OCI-LY3 (cell line): Measurements from ENCODE around the gene ANKRD55.

Experiments
- H2AFZ ChIP-seq: fragments of 200-600, 300-600 bp; shearing (Covaris generic); 2 replicates; pipeline ENCODE4 v1.6.0; 2014; ENCODE audit warnings: antibody characterized with exemption, low read depth, low read length
- H3K27ac ChIP-seq: fragments of 200-600, 300-600 bp; sonication (generic); 2 replicates; pipeline ENCODE4 v1.5.1; 2014; ENCODE audit warnings: mild to moderate bottlenecking, low read length, moderate library complexity, mixed read lengths
- H3K27me3 ChIP-seq: fragments of 200-600, 300-600 bp; sonication (generic); 2 replicates; pipeline ENCODE4 v1.6.1; 2014; ENCODE audit warnings: low read depth, low read length, mixed read lengths
- H3K36me3 ChIP-seq: fragments of 200-600, 300-600 bp; sonication (generic); replicated peaks from 2 replicates; pipeline ENCODE3; 2014; ENCODE audit warnings: low read depth, low read length, mixed read lengths
- H3K4me1 ChIP-seq: fragments of 300-600, 200-600 bp; sonication (generic); 2 replicates; pipeline ENCODE4 v1.6.1; 2014; ENCODE audit warnings: low read length, mixed read lengths
- H3K4me2 ChIP-seq: fragments of 200-600, 300-600 bp; sonication (generic); 2 replicates; pipeline ENCODE4 v1.6.1; 2014; ENCODE audit warnings: low read length, mixed read lengths
- H3K4me3 ChIP-seq: fragments of 300-600, 200-600 bp; sonication (generic); 2 replicates; pipeline ENCODE4 v1.5.1; 2014; ENCODE audit warnings: antibody characterized with exemption, mild to moderate bottlenecking, low read length, moderate library complexity
- H3K79me2 ChIP-seq: fragments of 300-600, 200-600 bp; shearing (Covaris generic); 2 replicates; pipeline ENCODE4 v1.6.1; 2014; ENCODE audit warnings: mild to moderate bottlenecking, low read length, mixed read lengths
- H3K9ac ChIP-seq: fragments of 300-600, 200-600 bp; shearing (Covaris generic); 2 replicates; pipeline ENCODE4 v1.6.0; 2014; ENCODE audit warnings: mild to moderate bottlenecking, low read length, moderate library complexity
- H3K9me3 ChIP-seq: fragments of 200-600, 300-600 bp; shearing (Covaris generic); 2 replicates; pipeline ENCODE4 v1.6.1; 2014; ENCODE audit warnings: low read length, mixed read lengths; ENCODE audit not compliant: insufficient read depth
- H4K20me1 ChIP-seq: fragments of 200-600, 300-600 bp; sonication (generic); 2 replicates; pipeline ENCODE4 v1.6.1; 2016; ENCODE audit warnings: low read length, mixed read lengths; ENCODE audit not compliant: insufficient read depth
- CTCF ChIP-seq: fragments of 200-600, 300-600 bp; sonication (generic); IDR thresholded peaks from 2 replicates; pipeline ENCODE4 v1.5.1; 2014; ENCODE audit warnings: antibody characterized with exemption, low read length, low read depth
- EZH2phosphoT487 ChIP-seq: fragments of 200-600 bp; shearing (Covaris generic); IDR thresholded peaks from 2 replicates; pipeline ENCODE4 v1.6.1; 2018; ENCODE audit warnings: antibody characterized with exemption, mixed run types, low read depth

ANKRD55 gene

GRCh38 chr5:56054666-56055065 is 178.5 kb downstream of the ANKRD55 start:
- Histone ChIP-seq H4K20me1 (no peaks in the 10 kb centered on the region), H3K79me2 (no peaks in the 10 kb centered on the region), H3K4me3 (no peak overlapping the region), H3K27me3 (peaks cover 19% of the 10 kb centered on the region), H3K9ac (no peak overlapping the region), H3K4me1 (peaks cover 20% of the 10 kb centered on the region), H3K9me3 (no peaks in the 10 kb centered on the region), H3K36me3 (no peaks in the 10 kb centered on the region), H2AFZ (no peak overlapping the region), H3K27ac (no peak overlapping the region), H3K4me2 (no peak overlapping the region)
- TF ChIP-seq EZH2phosphoT487 (no peak), CTCF (no peak)

GRCh38 chr5:56053363-56053762 is 179.8 kb downstream of the ANKRD55 start:
- TF ChIP-seq EZH2phosphoT487, result no peak
- no peak for TF ChIP-seq CTCF
- Histone ChIP-seq H4K20me1 (no peaks in the 10 kb centered on the region), H3K79me2 (no peaks in the 10 kb centered on the region), H3K27me3 (peaks cover 19% of the 10 kb centered on the region), H3K9me3 (no peaks in the 10 kb centered on the region), H3K36me3 (no peaks in the 10 kb centered on the region), H3K27ac (no peak overlapping the region), H3K4me3 (no peak overlapping the region), H3K4me1 (peaks cover 17% of the 10 kb centered on the region), H3K9ac (no peak overlapping the region), H2AFZ (no peak overlapping the region), H3K4me2 (no peak overlapping the region)

GRCh38 chr5:56052735-56053134 is 180.4 kb downstream of the ANKRD55 start:
- no peaks in the 10 kb centered on the region for H3K79me2 ChIP-seq
- H3K9me3 ChIP-seq, result no peaks in the 10 kb centered on the region
- TF ChIP-seq EZH2phosphoT487, result no peak
- H3K27ac ChIP-seq, result no peak overlapping the region
- peaks cover 17% of the 10 kb centered on the region for H3K4me1 ChIP-seq
- no peaks in the 10 kb centered on the region for H4K20me1 ChIP-seq
- H3K27me3 ChIP-seq, result peaks cover 19% of the 10 kb centered on the region
- no peaks in the 10 kb centered on the region for H3K36me3 ChIP-seq
- H2AFZ ChIP-seq, result no peak overlapping the region
- no peak overlapping the region for H3K4me2 ChIP-seq
- no peak overlapping the region for H3K4me3 ChIP-seq
- H3K9ac ChIP-seq, result no peak overlapping the region

- H4K20me1 ChIP-seq, result no peaks in the 10 kb centered on the region
- H3K9ac ChIP-seq, result no peak overlapping the region
- no peaks in the 10 kb centered on the region for H3K9me3 ChIP-seq
- H3K4me3 ChIP-seq, result no peak overlapping the region
- H3K27me3 ChIP-seq, result peaks cover 19% of the 10 kb centered on the region
- H3K36me3 ChIP-seq, result no peaks in the 10 kb centered on the region
- no peak overlapping the region for H3K4me2 ChIP-seq
- no peak for TF ChIP-seq EZH2phosphoT487
- no peak for TF ChIP-seq CTCF
- no peaks in the 10 kb centered on the region for H3K79me2 ChIP-seq
- no peak overlapping the region for H2AFZ ChIP-seq
- H3K4me1 ChIP-seq, result peaks cover 2% of the 10 kb centered on the region; the same call in 1 of the 2 replicates
- no peak overlapping the region for H3K27ac ChIP-seq
These were observed 182.4 kb downstream of the ANKRD55 start for GRCh38 chr5:56050551-56051255.
